ENCODE results near the gene SLC34A3. TPM values are rescaled to one million over a fixed set of nuclear protein-coding genes. Genes with fewer than 3 reads are reported as not detected.

SLC34A3 gene
- total and polyA plus RNA-seq, 2 experiments from 2014 or later, result not detected

GRCh38 chr9:137244486-137245449 lies 14.1 kb downstream of the SLC34A3 start:
- H3K27ac ChIP-seq, result no peak overlapping the region
- peaks cover 16% of the 10 kb centered on the region for H3K4me1 ChIP-seq (ENCODE audit: low read depth)

DNA sequence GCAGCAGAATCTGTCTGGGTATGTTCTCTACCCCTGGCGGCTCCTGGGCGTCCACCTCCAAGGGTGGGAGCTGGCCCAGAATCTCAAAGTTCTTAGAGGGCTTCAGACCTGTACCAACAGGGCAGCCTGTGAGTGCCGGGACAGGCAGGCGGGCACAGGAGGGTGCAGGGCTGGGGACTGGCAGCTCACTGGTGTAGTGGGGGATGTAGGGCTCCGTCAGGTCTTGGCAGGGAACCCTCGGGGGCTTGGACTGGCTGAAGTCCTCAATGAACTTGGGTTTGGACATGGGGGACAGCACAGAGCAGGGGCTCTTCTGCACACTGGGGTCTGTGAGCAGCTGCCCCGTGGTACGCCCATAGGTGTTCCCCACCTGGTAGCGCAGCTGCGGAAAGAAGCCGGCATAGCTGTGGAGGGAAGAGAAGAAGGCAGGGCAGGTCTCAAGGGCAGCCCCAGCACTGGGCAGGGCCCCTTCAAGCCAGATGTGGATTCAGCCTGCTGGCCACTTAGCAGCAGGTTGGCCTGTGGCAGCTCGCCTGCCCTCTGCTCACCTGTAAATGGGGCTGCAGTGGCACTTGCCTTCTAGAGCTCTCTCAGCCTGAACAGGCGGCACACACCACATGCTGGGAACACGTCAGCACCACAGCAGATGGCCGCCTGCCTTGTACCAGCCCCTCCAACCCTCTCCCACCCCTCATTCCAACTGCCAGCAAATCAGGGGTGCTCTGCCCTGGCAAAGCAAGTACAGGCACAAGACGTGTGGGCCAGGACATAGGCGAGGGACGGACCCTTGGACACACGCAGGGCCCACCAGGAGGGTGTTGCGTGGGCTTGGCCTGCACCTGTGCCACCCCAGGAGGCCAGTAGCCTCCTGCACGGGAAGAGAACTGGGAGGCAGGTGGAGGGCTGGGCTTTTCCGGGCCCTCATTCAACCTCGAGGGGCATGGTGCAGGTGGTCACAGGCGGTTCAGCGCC lies 15.0 kb downstream of the SLC34A3 start:
- Histone ChIP-seq H3K4me1 (ENCODE audit: low read depth) (peaks cover 16% of the 10 kb centered on the region), H3K27ac (no peak overlapping the region), H3K27me3 (no peaks in the 10 kb centered on the region), H3K4me3 (no peak overlapping the region), H3K36me3 (peaks cover 12% of the 10 kb centered on the region), H3K9me3 (ENCODE audit: low read depth) (no peaks in the 10 kb centered on the region)
- TF ChIP-seq, protein P1, sequence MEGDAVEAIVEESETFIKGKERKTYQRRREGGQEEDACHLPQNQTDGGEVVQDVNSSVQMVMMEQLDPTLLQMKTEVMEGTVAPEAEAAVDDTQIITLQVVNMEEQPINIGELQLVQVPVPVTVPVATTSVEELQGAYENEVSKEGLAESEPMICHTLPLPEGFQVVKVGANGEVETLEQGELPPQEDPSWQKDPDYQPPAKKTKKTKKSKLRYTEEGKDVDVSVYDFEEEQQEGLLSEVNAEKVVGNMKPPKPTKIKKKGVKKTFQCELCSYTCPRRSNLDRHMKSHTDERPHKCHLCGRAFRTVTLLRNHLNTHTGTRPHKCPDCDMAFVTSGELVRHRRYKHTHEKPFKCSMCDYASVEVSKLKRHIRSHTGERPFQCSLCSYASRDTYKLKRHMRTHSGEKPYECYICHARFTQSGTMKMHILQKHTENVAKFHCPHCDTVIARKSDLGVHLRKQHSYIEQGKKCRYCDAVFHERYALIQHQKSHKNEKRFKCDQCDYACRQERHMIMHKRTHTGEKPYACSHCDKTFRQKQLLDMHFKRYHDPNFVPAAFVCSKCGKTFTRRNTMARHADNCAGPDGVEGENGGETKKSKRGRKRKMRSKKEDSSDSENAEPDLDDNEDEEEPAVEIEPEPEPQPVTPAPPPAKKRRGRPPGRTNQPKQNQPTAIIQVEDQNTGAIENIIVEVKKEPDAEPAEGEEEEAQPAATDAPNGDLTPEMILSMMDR (IDR thresholded peaks at IDR 0.05; ENCODE audit: low read depth, low read length), result no peak
- no peak for DNase-seq (ENCODE audit: low read depth in 1 of 2, low spot score in 1 of 2)

More at GRCh38 chr9:137244486-137245449, 14.1 kb downstream of the SLC34A3 start:
- Histone ChIP-seq H3K27me3 (no peaks in the 10 kb centered on the region), H3K36me3 (peaks cover 12% of the 10 kb centered on the region), H3K4me3 (no peak overlapping the region), H3K9me3 (ENCODE audit: low read depth) (no peaks in the 10 kb centered on the region)
- TF ChIP-seq, protein P1 (IDR thresholded peaks at IDR 0.05; ENCODE audit: low read depth, low read length), result no peak
- DNase-seq (ENCODE audit: low read depth in 1 of 2, low spot score in 1 of 2), result no peak

- H3K4me1 ChIP-seq (ENCODE audit: low read depth), result peaks cover 15% of the 10 kb centered on the region
- TF ChIP-seq, protein P1 (IDR thresholded peaks at IDR 0.05; ENCODE audit: low read depth, low read length), result no peak
- H3K36me3 ChIP-seq, result peaks cover 8% of the 10 kb centered on the region
- no peak for DNase-seq (ENCODE audit: low read depth in 1 of 2, low spot score in 1 of 2)
- H3K27me3 ChIP-seq, result no peaks in the 10 kb centered on the region
- no peak overlapping the region for H3K4me3 ChIP-seq
- no peaks in the 10 kb centered on the region for H3K9me3 ChIP-seq (ENCODE audit: low read depth)
- H3K27ac ChIP-seq, result no peak overlapping the region
Observed at GRCh38 chr9:137247135-137247915, 16.6 kb downstream of the SLC34A3 start.

DNA sequence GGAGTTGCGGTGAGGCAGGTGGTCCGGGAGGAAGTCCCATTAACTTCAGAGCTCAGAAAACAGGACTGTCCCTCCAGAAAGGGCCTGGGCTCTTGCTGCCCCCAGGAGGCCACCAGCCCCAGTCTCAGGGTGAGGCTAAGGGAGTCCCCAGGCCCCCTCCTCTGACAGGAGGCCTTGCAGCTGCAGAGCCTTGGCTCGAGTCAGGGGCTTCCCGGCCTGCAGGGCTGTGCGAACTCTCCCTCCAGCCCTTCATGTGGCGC lies 17.1 kb downstream of the SLC34A3 start:
- TF ChIP-seq, protein P1 (IDR thresholded peaks at IDR 0.05; ENCODE audit: low read depth, low read length), result no peak
- H3K9me3 ChIP-seq (ENCODE audit: low read depth), result no peaks in the 10 kb centered on the region

More for the DNA sequence above, 17.1 kb downstream of the SLC34A3 start:
- Histone ChIP-seq H3K4me1 (ENCODE audit: low read depth) (peaks cover 15% of the 10 kb centered on the region), H3K27ac (no peak overlapping the region), H3K27me3 (no peaks in the 10 kb centered on the region), H3K4me3 (no peak overlapping the region), H3K36me3 (peaks cover 3% of the 10 kb centered on the region)
- DNase-seq (ENCODE audit: low read depth in 1 of 2, low spot score in 1 of 2), result no peak

All from cardiac muscle cell (in vitro differentiated cells and primary cell).